Stimulated activated CD4-positive, alpha-beta T cell treated with anti-CD3 and anti-CD28 coated beads, Interleukin-1b, Interleukin-23, amount 100 ng/mL, for 4 hours (primary cell): ENCODE measurements around the gene MYO18B.

Source experiments
- DNase-seq, 2 donors: peaks; one replicate each; pipeline ENCODE4 v3.0.0-alpha.2; 2020; ENCODE audit warnings: low read depth in 2 of 2

MYO18B gene

GRCh38 chr22:25822344-25822743, 80.4 kb downstream of the MYO18B start:
- no peak for DNase-seq

- no peak for DNase-seq
Observed at GRCh38 chr22:25823276-25823675, 81.3 kb downstream of the MYO18B start.

- DNase-seq: no peak
Observed at GRCh38 chr22:25824828-25825423, 82.9 kb downstream of the MYO18B start.

- no peak for DNase-seq
Observed at GRCh38 chr22:25827415-25827814, 85.4 kb downstream of the MYO18B start.

DNA sequence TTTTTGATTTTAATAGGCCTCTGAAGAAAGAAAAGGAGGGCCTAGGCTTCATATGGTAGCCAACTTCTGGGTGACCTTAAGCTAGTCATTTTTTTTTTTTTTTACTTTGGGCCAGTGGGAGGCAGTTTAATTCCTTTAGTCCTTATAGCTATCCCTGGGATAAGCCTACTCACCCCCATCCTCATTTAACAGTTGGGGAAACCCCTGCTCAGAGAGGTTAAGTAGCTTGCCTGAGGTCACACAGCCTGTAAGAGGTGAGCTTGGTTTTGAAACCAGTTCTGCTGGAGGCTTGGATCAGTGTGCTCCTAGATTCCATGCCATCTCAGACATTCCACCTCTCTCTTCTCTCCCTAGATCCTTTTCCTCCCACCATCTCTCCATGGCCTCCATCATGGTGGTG, 86.4 kb downstream of the MYO18B start:
- DNase-seq: no peak

- DNase-seq: no peak
Observed at GRCh38 chr22:25829237-25829636, 87.2 kb downstream of the MYO18B start.

DNA sequence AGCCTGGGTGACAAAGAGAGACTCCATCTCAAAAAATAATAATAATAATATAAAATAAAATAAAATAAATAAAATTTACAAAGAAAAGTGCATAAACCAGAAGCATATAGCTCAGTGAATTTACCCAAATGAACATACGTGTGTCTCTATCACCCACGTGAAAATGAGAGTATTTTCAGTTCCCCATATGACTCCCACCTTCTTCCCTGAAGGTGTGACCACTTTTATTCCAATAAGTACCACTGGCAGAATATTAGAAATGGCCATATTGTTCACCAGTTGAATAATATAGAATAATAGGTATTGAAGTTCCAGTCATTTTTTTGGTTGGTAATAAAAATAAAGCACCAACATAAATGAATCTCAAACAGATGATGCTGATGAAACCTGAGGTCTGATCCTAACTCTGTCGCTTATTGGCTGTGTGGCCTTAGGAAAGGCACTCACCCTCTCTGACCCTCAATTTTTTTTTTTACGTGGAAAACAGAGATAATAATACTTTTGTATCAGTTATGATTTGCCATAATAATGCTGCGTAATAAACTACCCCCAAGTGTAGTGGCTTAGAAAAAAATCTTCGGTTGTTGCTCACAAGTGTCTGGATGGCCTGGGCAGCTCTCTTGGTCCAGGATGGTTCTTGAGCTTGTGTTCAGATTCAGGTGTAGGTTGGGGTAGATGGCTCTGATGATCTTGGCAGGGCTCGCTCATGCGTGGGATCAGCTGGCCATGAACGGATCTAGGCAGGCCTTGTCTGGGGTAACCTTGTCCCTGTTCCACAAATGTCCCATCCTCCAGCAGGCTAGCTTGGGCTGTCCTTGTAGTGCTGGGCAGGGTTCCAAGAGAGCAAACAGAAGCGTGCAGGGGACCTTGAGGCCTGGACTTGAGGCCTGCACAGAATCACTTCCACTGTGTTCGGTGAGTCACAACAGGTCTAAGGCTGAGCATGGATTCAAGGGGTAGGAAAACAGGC, 88.1 kb downstream of the MYO18B start:
- DNase-seq: no peak

GRCh38 chr22:25833091-25833490, 91.1 kb downstream of the MYO18B start:
- DNase-seq: no peak

GRCh38 chr22:25833676-25834075, 91.7 kb downstream of the MYO18B start:
- DNase-seq: no peak

DNA sequence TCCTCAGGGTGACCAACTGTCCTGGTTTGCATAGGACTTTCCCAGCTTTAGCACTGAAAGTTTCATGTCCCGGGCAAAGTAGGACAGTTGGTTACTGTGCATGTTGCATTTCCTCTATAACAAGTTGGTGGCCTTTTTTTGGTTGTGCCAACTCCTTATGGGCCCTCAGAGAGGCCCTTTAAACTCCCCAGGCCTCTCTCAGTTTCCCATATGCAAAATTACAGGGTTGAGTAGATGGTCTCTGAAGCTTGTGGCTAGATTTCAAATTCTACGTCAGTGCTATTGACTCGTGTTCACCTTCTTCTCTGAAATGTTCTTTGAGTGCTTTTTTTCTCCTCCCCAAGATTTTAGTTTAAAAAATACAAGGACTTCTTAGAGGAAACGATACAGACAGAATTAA, 92.5 kb downstream of the MYO18B start:
- no peak for DNase-seq

GRCh38 chr22:25835348-25835747, 93.4 kb downstream of the MYO18B start:
- DNase-seq: no peak

DNA sequence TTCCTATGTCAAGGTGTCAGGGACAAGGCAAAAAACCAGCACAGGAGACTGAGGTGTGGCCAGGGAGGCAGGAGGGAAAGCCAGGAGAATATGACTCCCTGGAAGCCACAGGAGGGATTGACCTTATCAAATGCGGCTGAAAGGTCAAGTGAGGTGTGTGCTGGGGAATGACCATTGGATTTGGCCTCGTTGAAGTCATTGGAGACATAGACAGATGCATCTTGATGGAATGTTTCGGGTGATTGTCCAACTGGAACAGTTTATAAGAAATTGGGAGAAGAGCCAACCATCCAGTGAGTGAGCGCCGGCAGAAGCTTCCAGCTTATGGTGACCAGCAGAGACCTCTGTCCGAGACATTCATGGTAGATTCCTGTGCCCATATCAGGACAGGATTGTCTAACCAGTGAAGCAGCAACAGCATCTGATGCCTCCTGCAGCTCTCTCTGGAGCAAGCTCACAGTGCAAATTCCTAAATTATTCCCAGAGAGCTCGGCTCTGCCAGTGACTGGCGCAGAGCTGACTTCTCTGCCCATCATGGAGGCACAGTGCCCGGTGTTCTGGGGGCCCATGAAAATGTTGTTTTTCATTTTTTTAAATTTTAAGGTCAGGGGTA, 95.4 kb downstream of the MYO18B start:
- DNase-seq: no peak

- no peak for DNase-seq
Observed at GRCh38 chr22:25838960-25839741, 97.2 kb downstream of the MYO18B start.

DNA sequence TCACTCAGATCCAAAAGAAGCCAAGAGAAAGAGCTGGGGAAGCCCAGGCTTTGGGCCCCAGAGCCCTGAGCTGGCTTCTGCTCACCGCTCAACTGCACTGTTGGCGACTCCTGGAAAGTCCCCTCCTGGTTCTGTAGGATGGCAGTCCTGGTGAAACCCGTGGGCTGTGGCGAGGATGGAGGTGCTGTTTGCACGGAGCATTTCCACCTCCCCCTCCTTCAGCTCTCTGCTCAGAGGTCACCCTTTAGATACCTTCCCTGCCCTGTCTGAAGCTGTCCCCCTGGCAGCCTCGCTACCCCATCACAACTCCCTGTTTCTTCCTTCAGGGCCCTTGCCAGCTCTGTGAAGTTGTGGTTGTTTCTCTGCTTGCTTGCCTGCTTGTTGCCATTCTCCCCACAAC, 97.8 kb downstream of the MYO18B start:
- DNase-seq: no peak

DNA sequence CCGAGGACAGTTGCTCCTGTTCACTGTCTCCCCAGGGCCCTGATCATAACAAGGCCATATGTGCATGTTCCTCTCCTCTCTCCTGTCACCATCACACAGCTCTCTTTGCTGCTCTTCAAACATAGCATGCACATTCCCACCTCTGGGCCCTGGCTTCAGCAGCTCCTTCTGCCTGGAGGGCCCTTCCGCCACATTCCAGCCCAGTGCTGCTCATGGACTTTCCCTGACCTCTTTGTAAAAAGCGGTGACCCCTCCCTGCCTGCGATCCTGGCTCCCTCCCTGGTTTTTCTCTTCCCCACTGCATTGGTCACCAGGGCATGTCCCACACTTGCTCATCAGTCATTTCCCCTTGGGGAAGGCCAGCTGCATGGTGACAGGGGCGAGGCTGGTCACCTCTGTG, 98.2 kb downstream of the MYO18B start:
- DNase-seq: no peak

DNA sequence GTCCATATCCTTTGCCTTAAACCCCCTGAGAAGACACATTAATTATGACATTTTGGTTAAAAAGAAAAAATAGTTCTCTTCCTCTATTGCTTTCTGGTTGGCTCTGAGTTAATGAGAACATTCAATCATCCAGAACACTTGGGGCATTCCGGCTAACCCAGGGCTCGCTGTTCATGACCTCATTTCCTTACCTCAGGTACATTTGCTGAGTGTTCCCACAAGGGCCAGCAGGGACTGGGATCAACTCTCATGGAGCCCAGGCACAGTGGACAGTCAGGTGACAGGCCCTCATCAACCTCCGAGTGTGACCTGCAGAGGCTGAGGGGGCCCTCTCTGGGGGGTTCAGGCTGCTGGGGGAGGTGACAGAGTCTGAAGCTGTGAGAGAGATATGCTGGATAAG, 98.9 kb downstream of the MYO18B start:
- no peak for DNase-seq

DNA sequence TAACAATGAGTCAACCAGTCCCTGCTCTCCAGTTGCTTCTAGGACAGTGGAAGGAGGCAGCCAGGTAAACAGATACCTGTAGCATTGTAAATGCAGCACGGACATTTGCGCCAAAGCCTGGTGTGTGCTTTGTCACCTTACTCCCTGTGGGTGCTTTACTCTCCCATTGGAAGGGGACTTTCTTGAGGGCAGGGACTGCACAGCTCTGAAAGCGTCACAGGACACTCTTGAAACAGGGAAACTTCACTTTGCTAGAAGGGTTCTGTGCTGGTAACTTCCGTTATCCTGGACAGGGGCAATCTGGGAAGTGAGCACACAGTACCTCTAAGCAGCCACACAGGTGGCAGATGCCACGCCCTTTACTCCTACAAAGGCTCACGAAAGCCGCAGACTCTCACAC, 99.8 kb downstream of the MYO18B start:
- DNase-seq: no peak

DNA sequence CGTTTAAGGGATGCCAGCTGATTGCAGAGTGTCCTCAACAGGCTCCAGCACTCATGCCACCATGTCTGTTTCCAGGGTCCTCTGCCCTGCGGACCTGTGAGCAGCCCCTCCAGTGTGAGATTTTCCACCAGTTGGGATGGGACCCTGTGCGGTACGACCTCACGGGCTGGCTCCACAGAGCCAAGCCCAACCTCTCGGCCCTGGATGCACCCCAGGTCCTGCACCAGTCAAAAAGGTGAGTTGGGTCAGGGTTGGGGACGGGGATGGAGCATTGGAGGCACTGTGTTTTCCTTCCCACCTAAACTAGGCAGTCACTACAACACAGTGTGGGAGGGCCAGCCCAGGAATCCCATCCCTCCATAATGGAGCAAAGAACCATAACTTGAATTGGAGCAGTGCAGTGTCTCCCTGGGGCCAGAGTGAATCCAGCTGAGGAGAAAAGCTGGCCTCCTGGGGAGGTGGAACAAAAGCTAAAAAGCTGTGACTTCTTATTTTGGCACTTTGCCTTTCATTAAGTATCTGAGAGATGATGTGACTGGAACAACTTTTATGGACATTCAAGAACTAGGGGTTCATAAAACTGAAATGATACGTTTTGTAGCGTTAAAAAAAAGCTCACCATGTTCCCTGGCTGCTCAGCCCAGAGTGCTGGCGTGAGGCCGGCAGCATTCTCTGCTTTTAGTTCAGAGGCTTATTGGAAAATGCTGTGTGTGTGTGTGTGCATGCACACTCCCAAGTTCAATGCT, 101.8 kb downstream of the MYO18B start:
- DNase-seq: no peak

DNA sequence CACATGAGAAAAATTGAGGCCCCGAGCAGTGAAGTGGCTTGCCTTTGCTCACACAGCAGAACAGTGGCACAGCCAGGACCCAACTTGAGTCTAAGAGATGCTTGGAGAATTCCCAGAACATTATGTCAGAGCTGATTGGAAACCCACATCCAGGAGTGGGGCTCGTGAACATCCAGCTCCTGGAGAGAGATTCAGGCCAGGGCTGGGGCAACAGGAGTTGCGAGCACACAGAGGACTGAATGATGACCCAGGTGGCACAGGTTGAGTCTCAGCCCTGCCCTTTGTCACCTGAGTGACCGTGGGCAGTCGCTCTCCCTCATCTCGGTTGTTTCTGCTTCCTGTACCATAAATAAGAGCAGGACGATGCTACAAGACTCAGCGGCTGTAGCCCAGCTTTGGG, 102.6 kb downstream of the MYO18B start:
- DNase-seq: no peak

- no peak for DNase-seq
Observed at GRCh38 chr22:25845985-25846745, 104.2 kb downstream of the MYO18B start.

DNA sequence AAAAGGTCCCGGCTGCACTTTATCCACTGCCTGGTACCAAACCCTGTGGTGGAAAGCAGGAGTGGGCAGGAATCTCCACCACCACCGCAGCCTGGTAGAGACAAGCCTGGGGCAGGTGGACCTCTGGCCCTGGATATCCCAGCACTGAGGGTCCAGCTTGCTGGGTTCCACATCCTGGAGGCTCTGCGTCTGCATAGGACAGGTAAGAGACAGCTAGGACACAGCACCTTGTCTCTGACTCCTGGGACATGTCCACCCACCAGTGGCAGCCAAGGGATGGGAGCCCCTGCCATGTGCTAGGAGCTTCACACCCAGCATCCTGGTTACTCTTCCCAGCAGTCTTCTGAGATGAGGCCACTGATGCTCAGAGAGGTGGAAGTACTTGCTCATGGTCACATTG, 105.5 kb downstream of the MYO18B start:
- no peak for DNase-seq
